RCC 7860 (cell line): ENCODE data around the gene LMAN1L.
"Not testable (repeated sequence)": the region's sequence is repeated elsewhere in the genome, so short reads cannot be mapped to it uniquely, and the experiment has no call there.

Source experiments
- DNase-seq: peaks from one replicate; pipeline ENCODE4 v3.0.0-alpha.2; 2015; ENCODE audit warnings: low spot score
- FAIRE-seq: peaks from 2 replicates; lab custom pipeline; 2012; peaks lifted over from hg19 to GRCh38; lab: Jason Lieb, UNC

The LMAN1L gene

DNA sequence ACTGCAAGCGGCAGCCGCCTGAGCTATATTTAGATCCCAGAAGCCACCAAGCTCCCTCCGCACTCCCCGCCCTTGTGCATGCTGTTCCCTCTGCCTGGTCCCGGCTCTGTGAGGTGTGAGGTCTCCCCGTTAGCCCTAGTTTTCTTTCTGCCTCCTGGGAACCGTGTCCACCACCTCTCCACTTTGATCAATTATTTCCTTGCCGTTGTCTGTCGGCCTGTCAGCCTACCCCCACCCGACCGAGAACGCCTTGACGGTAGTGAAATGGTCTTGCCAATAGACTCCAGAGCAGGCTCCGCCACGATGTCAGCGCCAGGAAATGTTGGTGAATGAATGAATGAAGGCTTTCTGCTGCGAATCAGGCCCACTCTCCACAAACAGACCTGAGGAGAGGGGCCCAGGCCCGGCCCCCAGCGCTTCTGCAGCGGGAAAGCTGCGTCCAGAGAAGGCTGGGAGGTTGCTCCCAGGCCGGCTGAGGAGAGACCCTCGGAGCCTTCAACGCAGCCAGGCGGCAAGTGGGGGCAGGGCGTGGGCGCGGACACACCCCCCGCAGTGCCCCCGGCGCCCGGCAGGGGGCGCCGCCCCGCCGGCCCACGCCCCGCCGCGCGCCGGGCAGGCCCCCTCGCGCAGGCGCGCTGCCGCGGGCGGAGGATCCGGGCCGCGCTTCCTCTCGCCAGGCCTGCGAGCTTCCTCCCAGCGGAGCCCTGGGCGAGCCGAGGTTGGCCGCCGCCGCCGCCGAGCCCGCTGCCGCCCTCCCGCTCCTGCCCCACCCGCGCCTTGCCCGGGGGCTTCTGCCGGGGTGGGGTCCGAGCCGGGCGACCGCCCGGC lies 31.0 kb upstream of the LMAN1L start, which contains the start of gene CSK:
CSK (plus strand) TSS at position 650 of the 828 bp plus-strand sequence. CDS start 16,218 bp downstream, outside the sequence.
- DNase-seq (peak; percentile 23), FAIRE-seq (no peak)

DNA sequence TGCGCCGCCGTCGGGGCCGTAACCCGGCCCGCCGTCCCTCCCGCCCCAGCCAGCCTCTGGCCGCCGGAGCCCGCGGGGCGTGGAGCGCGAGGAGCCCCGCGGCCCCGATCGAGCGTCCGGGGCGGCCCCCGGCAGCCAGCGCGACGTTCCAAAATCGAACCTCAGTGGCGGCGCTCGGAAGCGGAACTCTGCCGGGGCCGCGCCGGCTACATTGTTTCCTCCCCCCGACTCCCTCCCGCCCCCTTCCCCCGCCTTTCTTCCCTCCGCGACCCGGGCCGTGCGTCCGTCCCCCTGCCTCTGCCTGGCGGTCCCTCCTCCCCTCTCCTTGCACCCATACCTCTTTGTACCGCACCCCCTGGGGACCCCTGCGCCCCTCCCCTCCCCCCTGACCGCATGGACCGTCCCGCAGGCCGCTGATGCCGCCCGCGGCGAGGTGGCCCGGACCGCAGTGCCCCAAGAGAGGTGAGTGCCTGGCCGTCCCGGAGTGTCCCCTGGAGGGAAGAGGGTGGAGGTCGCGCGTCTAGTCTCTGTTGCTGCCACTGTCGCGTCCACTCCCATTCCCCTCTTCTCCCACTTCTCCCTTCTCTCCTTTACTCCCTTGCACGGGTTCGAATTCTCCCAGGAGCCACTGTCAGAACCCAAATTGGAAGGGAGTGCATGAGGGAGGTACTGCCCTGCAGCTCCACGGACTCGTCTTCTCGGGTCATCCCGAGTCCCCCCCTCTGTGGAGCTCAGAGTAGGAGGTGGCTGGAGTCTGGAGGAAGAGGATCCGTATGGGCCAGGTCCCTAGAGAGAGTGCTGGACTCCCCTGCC lies 30.2 kb upstream of the LMAN1L start:
- DNase-seq (no peak), FAIRE-seq (no peak)

DNA sequence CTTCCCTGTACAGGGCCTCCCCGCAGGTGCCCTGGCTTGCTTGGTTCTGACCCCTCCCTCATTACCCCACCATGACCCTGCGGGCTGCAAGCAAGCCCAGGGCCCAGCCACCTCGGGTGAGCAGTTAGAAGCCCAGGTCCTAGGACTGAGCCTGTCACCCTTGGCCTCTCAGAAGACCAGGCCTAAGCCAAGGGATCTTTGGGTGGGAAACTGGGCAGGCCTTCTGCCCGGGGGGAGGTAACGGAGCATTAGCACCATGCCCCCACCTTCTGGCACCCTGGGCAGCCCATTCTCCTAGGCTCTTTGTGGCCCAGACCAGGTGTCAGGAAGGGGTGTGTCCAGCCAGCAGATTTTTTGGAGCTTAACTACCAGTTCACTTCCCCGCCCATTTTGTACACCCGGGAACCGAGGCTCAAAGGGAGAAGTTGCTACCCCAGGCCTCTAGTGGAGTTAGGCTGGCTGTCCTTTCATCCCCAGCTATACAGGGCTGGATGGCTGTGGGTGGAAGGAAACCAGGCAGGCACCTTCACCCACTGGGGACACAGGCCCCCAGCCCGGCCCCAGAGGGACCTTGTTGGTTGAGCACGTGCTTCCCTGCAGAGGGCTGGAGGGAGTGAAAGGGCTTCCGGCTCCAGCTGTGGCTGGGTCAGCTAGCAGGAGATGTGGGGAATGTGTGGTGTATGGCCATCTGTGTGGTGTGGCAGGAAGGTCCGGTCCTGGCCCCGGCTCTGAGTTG lies 29.4 kb upstream of the LMAN1L start:
- DNase-seq, result no peak
- no peak for FAIRE-seq

DNA sequence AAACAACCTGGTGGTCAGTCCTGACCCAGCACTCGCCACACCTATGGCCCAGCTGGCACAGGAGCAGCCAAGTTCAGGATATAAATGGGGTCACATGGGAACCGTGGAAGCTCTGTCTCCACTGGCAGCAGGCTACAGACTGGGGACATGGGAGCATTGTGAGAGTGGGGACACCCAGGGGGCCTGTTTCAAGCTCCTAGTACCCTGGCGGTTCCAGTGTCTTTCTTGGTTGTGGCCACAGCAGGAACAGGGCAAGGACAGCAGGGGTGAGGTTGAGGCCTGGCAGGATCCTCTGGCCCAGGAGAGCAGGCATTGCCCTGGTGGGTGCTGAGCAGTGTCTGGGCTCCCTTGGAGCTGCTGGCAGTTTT lies 28.8 kb upstream of the LMAN1L start:
- FAIRE-seq (no peak), DNase-seq (no peak)

DNA sequence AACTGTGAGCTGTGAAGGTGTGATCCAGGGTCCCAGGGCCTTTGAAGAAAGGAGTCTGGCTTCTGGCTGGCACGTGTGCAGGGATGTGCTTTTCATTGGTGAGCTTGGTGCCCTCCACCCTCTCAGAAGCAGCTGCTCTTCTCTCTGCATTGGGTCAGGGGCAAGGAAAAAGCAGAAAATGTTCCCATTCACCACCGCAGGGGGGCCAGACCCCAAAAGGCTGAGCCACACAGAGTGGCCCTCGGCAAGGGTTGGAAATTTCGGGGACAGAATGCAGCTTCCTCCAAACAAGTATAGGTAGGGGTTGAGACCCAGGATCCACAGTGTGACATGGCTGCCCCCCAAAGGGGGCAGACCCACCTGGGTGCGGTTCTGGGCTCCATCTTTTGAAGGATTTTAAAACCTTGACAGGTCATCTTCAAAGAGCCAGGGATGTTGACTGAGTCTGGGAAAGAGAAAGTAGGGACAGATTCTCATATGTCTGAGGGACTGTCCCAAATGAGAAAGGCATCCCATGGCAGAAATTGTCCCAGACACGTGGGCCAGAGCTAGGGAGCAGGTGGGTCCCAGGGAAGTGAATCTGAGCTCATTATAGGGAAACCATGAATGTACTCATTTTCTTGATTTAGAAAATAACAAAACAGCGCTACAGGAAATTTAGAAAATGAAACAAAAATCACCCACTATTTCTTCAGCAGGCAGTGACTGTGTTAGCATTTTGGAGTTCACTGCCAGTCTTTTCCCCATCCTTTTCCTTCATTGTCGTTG lies 28.0 kb upstream of the LMAN1L start:
- no peak for FAIRE-seq

DNA sequence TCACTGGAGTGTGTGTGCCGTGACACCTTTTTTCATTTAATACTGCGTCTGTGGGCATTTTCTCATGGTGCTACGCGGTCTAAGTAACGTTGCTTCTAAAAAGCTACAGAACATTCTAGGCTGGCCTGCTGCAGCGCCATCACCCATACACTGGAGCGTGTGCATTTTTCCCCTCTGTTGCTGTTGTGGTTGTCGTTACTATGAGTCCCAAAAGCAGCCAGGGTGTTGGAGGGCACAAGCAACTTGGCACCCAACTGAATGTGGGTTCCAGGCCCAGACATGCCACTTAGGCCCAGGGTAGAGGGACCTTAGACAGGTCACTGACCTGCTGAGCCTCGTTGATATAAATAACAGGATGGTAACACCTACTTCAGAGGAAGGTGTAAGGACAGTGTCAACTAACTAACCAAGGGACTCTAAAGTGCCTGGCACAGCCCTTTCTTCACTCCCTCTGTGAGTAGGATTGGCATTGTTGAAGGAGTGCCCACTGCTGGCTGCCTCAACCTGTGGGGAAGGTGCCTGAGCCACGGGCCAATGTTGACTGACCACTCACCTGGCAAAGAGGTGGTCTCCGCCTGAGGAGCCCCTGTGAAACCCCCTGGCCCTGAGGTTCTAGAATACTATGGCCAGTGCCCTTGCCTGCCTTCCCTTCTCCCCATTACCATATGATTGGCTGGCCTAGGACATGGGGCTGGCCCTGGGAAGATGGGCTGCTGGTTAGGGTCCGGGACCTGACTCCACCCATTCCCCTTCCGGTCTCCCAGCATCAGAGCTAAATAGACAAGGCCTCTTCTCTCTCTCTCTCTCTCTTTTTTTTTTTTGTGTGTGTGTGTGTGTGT lies 27.2 kb upstream of the LMAN1L start:
- FAIRE-seq, result no peak
- no peak for DNase-seq

More for the DNA sequence above, 28.0 kb upstream of the LMAN1L start:
- DNase-seq, result no peak

DNA sequence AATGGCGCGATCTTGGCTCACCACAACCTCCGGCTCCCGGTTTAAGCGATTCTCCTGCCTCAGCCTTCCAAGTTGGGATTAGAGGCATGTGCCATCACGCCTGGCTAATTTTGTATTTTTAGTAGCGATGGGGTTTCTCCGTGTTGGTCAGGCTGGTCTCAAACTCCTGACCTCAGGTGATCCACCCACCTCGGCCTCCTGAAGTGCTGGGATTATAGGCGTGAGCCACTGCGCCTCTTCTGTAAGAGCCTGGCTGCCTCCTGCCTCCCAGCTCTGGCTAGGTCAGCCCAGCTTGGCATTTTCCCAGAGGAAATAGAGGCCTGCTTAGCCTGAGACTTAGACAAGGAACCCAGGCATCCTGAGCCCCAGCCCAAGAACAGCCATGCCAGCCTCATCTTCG lies 26.6 kb upstream of the LMAN1L start:
- not testable (repeated sequence) for DNase-seq, FAIRE-seq

DNA sequence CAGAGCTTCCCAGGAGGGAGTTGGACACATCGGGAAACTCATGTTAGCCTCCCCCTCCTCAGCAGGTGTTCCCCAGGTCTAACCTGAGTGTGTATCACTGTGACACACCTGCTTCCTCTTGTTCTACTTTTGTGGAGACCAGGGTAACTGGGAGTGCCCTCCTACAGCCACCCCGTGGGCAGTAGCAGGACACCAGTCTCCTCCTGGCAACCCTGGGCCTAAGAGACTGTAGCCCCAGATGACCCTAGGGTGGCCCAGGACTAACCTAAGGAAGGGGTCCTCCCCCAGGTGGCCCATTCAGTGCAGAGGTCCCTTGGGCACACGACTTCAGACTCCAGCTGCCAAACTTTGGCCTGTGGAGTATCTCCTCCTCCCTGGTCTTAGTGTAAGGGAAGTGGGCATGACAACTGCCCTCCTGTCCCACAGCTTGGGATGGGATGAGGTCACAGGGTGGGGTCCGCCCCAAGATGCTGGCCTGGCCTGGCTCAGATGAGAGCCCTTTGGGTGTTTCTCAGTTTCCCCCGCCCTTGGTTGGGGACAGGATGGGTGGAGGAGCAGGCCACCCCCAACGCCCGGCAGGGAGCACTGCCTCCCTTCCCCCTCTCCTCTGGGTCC lies 26.0 kb upstream of the LMAN1L start:
- DNase-seq, result no peak
- no peak for FAIRE-seq

DNA sequence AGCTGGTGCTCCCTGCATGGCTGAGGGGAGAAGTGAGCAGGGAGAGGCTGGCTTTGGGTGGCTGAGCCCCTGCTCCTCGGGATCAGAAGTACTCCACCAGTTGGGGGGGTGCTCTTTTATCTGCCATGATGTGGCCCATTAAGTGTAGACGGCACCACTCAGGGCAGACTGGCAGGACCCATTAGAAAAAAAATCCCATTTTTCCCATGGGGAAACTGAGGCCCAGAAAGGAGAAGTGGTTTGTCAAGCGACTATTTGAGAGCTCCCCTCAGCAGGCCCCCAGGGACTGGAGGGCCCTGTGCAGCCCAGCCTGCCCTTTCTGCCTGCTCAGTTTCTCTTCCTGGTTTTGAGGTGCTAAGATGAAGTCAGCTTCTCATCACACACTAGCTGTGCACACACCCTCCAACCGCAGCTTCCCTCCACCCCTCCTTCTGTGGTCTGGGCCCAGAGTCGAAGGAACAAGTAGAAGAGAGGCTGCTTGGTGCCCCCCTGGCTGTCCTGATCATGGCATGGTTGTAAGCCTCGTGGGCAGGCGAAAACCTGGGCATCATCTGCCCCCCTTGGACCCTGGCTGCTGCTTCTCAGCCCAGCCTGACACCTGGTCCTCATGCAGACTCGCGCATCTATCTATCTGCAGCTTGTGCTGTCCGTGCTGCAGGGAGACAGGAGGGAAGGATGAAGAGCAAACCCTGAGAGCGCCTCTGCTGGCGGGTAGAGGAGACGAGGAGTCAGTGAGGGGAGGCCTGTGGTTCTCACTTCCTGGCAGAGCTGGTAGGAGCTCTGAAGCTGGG lies 25.2 kb upstream of the LMAN1L start:
- DNase-seq, result peak; percentile 73

DNA sequence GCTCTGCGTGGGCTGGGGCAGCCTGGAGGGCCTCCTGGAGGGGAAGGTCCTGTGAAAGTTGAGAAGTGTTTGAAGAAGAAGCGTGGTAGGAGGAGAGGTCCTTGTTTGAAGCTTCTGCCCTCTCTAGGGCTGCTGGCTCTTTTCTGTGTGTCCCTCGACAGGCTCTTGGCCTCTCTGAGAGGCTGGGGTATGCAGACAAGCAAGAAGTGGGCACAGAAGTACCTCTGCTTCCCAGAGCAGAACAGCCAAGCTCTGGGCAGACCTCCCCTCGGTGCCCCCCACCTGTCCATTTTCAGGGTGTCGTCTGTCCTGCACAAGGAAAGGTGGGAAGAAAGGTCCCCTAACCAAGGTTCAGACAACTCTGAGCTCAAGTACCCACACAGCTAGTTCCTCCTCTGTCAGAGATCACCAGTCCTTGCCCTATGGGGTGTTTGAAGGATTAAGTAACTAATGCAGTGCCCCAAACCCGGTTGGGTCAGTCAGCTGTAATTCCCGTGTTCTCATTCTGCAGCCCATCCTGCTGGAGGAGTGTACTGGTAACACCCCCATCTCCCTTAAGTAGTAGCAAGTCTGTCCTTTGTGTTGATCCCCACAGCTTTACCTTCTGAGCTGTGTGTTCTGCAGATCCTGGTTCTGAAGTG lies 24.5 kb upstream of the LMAN1L start:
- FAIRE-seq (no peak), DNase-seq (no peak)

More for the DNA sequence above, 25.2 kb upstream of the LMAN1L start:
- no peak for FAIRE-seq

DNA sequence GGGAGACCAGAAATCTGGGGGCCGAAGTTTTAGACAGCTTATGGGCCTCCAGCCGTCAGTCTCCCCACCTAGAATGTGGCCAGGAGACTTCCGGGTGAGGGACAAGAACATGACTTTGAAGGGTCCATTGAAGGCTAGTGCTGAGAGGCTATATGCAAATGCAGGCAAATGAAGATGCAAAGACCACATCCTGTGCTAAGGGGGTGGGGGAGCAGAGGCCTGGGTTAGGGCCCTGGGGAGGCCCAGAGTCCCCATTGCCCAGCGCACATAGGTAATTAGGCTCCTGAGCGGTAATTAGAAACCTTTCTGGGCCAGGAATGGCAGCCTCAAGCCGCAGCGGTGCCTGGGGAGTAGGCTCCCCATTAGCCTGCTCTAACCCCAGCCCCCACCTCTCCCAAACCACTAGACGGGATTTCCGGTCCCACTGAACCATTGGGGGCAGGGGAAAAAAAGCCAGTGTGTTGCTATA lies 23.9 kb upstream of the LMAN1L start:
- no peak for DNase-seq
- FAIRE-seq, result no peak

DNA sequence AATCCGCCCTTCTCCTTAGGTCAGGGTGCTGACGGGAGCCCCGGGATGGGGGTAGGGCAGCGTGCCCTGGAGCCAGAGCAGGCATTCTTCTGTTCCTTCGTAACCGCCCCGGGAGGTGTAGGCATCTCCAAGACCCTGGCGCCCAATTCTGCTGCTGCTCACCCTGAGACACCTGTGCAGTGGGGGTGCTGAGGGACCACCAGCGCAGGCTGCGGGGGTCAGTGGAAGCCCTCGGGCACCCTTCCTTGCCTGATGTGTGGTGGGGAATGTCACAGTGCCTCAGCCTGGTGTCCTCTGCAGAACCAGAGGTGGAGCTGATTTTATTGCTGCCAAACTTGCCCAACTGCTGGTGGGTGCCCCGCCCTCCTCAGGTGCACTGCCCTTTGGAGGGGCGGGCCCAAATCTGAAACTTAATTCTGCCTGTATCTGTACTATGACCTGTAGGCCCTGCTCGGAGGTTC lies 23.4 kb upstream of the LMAN1L start:
- DNase-seq, result no peak
- no peak for FAIRE-seq

DNA sequence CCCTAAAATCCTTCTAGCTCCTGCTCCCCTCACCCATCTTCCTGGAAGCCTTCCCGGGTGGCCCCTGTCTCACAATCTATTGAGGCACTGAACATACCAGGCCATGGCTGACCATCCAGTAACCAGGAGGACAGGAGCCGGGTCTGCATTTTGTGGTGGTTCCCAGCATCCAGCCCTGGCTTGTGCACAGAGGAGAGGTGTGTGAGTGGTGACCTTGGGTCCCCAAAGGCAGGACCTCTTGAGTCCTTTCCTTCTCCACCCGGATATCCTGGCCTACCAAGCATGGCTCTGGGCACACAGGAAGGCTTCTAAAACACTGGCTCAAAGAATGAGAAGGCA lies 22.9 kb upstream of the LMAN1L start:
- no peak for FAIRE-seq
- DNase-seq, result no peak

DNA sequence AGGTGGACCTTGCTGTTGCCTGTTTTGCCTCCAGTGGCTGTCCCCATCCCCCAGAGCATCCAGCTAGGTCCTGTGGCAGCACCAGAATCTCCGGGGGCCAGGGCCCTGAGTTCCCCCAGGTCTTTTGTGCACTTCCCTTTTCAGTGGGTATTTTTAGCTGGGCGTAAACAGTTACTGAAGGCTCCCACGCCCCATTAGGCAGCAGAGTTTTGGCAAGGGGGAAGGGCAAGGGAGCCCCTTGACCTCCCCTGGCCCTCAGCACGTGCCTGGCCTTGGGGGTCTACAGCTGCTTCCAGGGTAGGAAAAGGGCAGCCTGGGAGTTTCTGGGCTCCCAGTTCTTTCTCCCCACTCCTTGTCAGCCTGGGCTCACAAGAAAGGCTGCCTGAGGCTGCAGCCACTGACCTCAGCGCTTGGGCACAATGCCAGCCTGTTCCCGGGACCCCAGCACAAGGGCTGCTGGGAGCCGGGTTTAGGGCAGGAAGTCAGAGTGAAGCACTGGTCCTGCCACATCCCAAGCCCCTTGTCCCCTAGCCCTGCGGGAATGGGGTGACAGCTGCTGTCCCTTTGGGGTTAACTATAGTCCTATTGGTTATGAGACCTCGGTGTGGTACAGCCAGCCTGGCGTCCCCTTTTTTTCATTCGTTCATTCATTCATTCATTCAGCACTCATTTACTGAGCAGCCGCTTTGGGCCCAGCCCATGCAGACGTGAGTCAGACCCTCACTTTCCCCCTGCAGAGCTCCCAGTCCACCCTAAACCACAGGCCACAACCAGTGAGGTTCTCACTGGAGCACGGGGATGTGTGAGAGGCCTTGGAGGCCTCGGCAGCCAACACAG lies 22.3 kb upstream of the LMAN1L start:
- FAIRE-seq, result peak; percentile 86
- peak; percentile 84 for DNase-seq

DNA sequence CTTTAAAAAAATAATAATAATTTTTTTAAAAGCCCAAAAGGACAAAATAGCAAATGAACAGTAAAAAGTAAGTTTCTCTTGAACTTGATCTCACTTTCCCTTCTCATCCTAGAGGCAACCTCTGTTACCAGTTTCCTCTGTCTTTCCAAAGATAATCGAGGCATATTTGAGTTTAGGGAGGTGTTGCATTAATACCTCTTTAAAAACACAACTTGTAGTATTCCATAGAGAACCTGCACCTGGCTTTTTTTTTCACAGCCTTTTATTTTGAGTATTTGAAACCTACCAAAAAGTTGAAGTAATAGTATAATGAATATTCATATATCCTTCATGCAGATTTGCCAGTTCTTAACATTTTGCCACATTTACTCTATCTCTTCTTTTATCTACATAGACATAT lies 21.6 kb upstream of the LMAN1L start:
- DNase-seq (no peak), FAIRE-seq (no peak)

DNA sequence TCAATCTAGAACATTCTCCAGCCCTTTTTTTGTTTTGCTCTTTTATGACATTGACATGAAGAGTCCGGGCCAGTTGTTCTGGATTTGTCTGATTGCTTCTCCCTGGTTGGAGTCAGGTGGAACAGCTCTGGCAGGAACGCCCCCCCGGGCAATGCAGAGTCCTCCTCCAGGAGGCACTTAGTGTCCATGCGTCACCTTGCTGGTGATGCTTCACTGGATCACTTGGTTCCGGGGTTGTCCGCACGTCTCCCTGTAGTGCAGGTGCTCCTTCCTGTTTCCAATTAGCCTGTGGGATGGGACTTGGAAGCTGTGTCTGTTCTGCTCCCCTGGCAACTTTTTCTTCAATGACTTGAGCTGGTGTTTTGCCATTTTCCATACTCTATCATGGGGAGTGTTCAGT lies 21.0 kb upstream of the LMAN1L start:
- FAIRE-seq, result no peak
- DNase-seq, result no peak
